NCI-H2107 treated with DMSO at 0.1 percent for 48 hours (cell line): ENCODE data around the gene ZDHHC7.

ENCODE experiments used
- DNase-seq: peaks from one replicate; lab custom pipeline; 2025; ENCODE audit not compliant: unreplicated experiment; lab: John Stamatoyannopoulos, UW

ZDHHC7 gene

GRCh38 chr16:84999857-85000480 lies 11.4 kb downstream of the ZDHHC7 start:
- DNase-seq: no peak

DNA sequence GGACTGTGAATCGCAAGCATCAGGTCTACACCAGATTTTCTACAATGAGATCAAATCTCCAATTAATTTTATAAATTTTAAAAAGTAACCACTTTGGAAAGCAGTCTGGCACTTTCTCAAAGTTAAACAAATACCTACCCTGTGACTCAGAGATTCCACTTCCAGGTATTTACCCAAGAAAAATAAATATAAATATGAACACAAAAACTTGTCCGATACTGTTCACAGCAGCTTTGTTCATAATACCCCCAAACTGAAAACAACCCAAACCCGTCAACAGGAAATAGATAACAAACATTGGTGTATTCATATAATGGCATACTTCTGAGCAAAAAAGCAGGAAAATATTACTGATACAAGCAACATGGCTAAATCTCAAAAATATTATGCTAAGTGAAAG lies 12.1 kb downstream of the ZDHHC7 start:
- DNase-seq: no peak

- DNase-seq: no peak
These were observed 15.0 kb downstream of the ZDHHC7 start for GRCh38 chr16:84996365-84996764.

- DNase-seq: no peak
These were observed 15.7 kb downstream of the ZDHHC7 start for GRCh38 chr16:84995663-84996062.

GRCh38 chr16:84993926-84994325 lies 17.4 kb downstream of the ZDHHC7 start:
- no peak for DNase-seq

- DNase-seq: no peak
These were observed 18.6 kb downstream of the ZDHHC7 start for GRCh38 chr16:84992717-84993075.

- no peak for DNase-seq
These were observed 20.6 kb downstream of the ZDHHC7 start for GRCh38 chr16:84990782-84991181.

- DNase-seq: no peak
These were observed 21.4 kb downstream of the ZDHHC7 start for GRCh38 chr16:84989749-84990620.

GRCh38 chr16:84988328-84989080 lies 22.8 kb downstream of the ZDHHC7 start:
- no peak for DNase-seq

DNA sequence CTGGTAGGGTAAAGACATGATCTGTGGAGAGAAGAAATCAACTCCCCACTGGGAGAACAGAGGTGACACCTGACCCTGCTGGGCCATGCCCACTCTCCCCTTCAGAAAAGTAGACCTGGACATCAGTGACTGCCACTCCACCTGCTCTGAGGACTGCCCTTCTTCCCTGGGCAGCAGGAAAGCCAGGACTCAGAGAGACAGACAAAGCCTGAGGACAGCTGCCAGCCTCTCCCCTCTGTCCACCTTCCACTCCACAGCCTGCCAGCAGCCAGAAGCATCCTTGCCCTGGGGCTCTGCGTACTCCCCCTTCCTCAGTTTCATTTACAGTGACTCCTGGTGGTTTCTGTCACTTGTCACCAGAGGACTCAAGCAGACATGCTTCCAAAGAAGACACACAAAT lies 24.5 kb downstream of the ZDHHC7 start:
- DNase-seq: no peak

DNA sequence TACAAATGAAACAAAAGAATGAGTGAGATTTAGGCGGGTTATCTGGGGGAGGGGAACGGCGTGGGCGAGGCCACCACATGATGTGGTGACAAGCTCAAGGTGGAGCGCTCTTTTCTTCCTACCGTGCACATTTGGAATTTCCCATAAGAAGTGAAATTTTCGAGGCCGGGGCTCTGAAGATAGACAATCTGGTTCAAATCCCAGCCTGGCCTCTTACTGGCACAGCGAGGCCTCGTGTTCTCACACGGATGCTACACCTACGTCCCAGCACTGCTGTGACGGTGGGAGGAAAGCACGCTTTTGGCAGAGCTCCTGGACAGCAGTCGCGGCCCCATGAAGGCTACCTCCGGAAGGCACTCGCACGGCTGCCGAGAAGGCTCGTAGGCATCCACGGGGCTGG lies 25.2 kb downstream of the ZDHHC7 start:
- no peak for DNase-seq

DNA sequence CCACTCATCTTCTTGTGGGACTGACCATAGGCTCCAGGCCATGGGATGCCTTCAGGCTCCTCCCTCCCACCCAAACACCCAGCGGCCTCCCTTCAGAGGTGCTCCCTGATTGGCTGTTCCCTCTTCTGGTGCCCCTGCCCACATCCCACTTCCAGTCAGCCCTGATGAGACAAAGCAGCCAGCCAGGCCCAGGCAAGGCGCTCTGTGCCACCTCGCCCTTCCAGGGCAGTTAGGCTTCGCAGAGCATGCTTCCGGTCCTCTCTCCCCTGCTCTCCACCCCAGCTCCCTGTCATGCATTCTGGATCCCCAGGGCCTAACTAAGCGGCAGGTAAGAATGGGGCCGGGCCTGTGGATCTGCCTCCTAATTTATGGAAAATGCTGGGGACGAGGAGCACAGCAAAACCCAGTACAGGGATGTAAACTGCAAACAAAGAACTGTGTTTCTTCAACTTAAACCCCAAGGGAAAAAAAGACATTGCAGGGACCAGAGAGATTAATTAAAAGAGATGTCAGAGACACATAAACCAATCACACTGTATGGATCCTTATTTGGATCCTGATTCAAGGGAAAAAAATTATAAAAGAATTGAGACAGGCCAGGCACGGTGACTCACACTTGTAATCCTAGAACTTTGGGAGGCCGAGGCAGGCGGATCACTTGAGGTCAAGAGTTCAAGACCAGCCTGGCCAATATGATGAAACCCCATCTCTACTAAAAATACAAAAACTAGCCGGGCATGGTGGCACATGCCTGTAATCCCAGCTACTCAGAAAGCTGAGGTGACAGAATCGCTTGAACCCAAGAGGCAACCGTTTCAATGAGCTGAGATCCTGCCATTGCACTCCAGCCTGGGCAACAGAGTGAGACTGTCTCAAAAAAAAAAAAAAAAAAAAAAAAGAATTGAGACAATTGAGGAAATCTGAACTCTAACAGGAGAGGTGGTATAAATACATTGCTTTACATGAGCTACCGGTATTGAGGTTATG lies 26.0 kb downstream of the ZDHHC7 start:
- DNase-seq: no peak

DNA sequence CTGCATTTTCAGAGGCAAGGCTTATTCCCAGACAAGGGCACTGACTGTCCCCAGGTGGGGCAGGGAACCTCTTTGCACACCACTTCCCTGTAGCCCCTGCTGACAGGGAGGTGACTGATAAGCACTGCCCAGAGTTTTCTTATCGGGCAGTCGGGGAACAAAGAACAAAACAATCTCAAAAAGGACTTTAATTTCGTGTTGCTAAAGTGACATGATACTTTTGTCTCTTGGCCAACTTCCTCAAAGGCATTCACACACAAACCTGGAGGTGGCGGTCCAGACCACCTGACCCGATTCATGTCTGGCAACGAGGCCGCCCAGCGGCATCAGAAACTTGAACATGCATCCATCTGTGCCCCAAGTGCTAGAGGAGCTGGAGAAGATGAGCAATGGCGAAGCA lies 28.9 kb downstream of the ZDHHC7 start:
- DNase-seq: no peak

DNA sequence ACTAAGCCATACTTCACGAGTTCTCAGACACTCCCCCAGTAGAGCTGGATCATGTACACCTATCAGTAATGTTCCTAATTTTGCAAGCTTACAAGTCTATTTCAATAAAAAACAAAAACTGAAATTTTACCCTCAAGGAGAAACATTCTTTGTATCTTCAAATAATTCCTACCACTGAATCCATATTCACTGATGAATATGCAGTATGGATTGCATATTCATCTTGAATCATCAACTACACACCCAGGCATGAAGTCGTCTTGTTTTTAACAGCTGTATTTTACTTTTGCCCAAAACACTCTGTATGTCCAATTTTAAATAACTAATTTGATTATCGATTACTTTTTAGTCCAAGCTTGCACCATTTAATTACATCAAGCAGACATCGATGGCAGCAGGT lies 31.8 kb downstream of the ZDHHC7 start:
- DNase-seq: no peak

DNA sequence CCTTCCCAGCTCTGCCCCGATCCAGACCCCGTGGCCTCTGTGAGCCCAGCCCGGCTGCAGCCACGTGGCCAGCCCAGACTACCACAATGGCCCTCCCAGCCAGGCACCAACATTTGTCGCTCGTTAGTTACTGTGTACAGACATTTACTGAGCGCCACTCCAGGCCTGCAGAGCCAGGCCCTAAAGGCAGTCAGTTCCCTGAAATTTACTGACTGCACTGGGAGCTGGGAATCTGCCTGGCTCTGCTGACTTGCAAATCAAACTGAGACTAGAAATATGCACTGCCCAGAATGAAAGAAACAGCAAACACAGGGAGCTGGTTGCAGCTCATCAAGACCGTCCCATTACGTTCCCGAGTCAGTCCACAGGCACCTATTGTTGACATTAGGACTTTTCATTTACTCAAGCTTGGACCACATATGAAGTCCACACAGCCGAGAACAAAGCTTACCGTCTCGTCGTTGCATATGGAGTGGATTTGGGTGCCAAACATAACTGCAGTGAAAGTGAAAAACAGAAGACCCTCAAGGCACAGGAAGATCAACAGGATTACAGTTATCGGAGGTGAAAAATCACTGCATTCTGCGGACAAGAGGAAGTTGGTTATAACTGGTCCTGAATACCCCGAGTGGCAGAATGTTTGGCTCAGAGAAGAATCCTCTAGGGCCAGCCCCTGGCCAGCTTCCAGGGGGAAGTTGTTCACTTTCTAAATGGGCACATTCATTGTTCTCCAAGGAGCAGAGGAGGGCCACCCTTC lies 34.5 kb downstream of the ZDHHC7 start:
- DNase-seq: no peak

GRCh38 chr16:84975522-84975921 lies 35.8 kb downstream of the ZDHHC7 start:
- no peak for DNase-seq

DNA sequence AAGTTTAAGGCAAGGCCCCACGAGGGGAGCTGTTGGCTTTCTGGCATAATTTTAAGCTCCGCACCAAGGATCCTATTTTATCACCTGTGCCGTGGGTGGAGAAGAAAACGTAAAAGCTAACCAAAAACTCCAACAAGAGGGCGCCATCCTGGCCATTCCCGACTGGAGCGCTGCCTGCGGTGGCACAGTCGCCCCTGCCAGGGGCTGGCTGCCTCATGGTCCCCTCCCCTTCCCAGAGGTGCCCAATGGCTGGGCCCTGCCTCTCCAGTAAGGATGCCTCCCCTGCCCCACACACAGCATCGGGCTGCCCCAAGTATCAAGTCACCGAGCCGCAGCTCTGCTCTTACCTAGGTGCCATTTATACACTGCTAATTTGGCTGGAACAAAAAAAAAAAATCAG lies 36.3 kb downstream of the ZDHHC7 start:
- DNase-seq: no peak

DNA sequence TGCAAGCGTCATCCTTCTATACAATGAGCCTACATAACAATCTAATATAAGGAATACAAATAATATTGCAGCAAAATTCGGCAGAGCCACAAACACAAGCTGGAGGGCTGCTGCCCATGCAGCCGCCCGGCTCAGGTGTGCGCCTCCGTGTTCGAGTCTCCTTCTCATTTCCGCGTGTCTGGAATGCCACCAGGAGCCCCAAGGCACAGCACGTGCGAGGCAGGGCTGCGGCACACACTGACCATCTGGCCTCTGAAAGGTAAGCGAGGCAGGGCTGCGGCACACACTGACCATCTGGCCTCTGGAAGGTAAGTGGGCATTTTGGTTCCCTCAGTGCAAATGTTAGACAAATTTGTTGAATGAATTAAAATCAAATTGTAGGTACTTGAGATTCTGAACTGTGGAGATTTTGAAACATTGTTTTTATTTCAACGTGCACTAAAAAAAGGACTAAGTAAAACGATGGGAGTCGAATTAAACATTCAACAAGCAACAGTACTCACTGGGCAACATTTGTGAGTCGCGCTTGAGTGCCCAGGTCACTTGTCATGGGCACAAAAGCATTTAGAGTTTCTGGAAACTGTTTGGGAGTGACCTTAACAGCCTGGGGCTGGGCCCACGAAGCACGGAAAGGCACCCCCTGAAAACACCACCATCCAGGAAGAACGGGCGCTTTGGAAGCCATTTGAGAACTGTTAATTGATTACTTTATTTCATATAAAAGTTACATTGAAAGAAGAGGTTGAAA lies 37.4 kb downstream of the ZDHHC7 start:
- no peak for DNase-seq

- no peak for DNase-seq
These were observed 38.1 kb downstream of the ZDHHC7 start for GRCh38 chr16:84973236-84973635.
